Activated CD8-positive, alpha-beta memory T cell treated with anti-CD3 and anti-CD28 coated beads for 36 hours (primary cell): Measurements from ENCODE around the gene PITPNM1. TPM values are rescaled to one million over a fixed set of nuclear protein-coding genes. Genes with fewer than 3 reads are reported as not detected.
"Not testable (repeated sequence)": the region's sequence is repeated elsewhere in the genome, so short reads cannot be mapped to it uniquely, and the experiment has no call there.

Source experiments
- CTCF ChIA-PET: fragments of 350-600 bp; sonication (Branson Sonifier 250); formaldehyde crosslinking; loops from one replicate; lab custom pipeline; 2021; ENCODE audit warnings: antibody characterized with exemption; lab: Charles Lee
- POLR2A ChIA-PET: fragments of 350-600 bp; sonication (Branson Sonifier 250); formaldehyde crosslinking; loops from one replicate; lab custom pipeline; 2021; ENCODE audit warnings: antibody characterized with exemption; lab: Charles Lee
- total RNA-seq, 2 experiments: library from RNA; stranded (reverse); gene quantifications; one replicate each; pipeline ENCODE4 v1.2.3, GENCODE V29; 2021

Gene PITPNM1
- 100 to 1,000 TPM; 102 to 104 TPM for total RNA-seq

- POLR2A ChIA-PET, result interaction anchor here (1.1 to 2.0 kb wide), 3 partner anchors 14 to 104 kb away, joined by 3 to 6 read pairs (median 3); partner anchors contain the start of gene PPP1CA
- CTCF ChIA-PET, result interaction anchor here (0.7 to 1.7 kb wide), 7 partner anchors 16 to 104 kb away, joined by 3 to 10 read pairs (median 4); partner anchors contain the start of genes PPP1CA and PTPRCAP
These were observed at the start of gene PITPNM1 for GRCh38 chr11:67504950-67505581. TSS of gene PITPNM1 (minus strand) at chr11:67505363. CDS start at chr11:67504180, 1,183 bp downstream.

- CTCF ChIA-PET, POLR2A ChIA-PET: not testable (repeated sequence)
These were observed 46.5 kb upstream of the PITPNM1 start for GRCh38 chr11:67551697-67552096.

GRCh38 chr11:67551127-67551526, 46.0 kb upstream of the PITPNM1 start:
- POLR2A ChIA-PET, result no interaction called here
- CTCF ChIA-PET, result no interaction called here

GRCh38 chr11:67548555-67549110, 43.5 kb upstream of the PITPNM1 start:
- POLR2A ChIA-PET, result no interaction called here
- CTCF ChIA-PET, result no interaction called here

GRCh38 chr11:67548112-67548511, 42.9 kb upstream of the PITPNM1 start:
- POLR2A ChIA-PET, CTCF ChIA-PET: not testable (repeated sequence)

GRCh38 chr11:67545280-67545679, 40.1 kb upstream of the PITPNM1 start:
- CTCF ChIA-PET, result no interaction called here
- POLR2A ChIA-PET, result no interaction called here

GRCh38 chr11:67544616-67545242, 39.6 kb upstream of the PITPNM1 start:
- CTCF ChIA-PET, result no interaction called here
- POLR2A ChIA-PET, result no interaction called here

- POLR2A ChIA-PET, result no interaction called here
- CTCF ChIA-PET, result no interaction called here
These were observed 38.4 kb upstream of the PITPNM1 start for GRCh38 chr11:67543585-67543984.

GRCh38 chr11:67542971-67543370, 37.8 kb upstream of the PITPNM1 start:
- ChIA-PET CTCF (no interaction called here), POLR2A (no interaction called here)

- ChIA-PET CTCF (interaction anchor here (1.1 kb wide), 1 partner anchor 159 kb away, joined by 3 read pairs; no protein-coding TSS in a partner anchor), POLR2A (no interaction called here)
These were observed 37.0 kb upstream of the PITPNM1 start for GRCh38 chr11:67542169-67542568.

- POLR2A ChIA-PET, result interaction anchor here (0.5 kb wide), 1 partner anchor 49 kb away, joined by 3 read pairs; no protein-coding TSS in a partner anchor
- CTCF ChIA-PET, result no interaction called here
These were observed 36.0 kb upstream of the PITPNM1 start for GRCh38 chr11:67541198-67541597.

- ChIA-PET CTCF (interaction anchor here (0.5 kb wide), 1 partner anchor 52 kb away, joined by 3 read pairs; no protein-coding TSS in a partner anchor), POLR2A (interaction anchor here (0.7 kb wide), 1 partner anchor 1475 kb away, joined by 8 read pairs; no protein-coding TSS in a partner anchor)
These were observed 34.4 kb upstream of the PITPNM1 start for GRCh38 chr11:67539550-67539949.

- ChIA-PET POLR2A (no interaction called here), CTCF (interaction anchor here (0.5 to 0.6 kb wide), 2 partner anchors 39 to 52 kb away, joined by 3 read pairs; no protein-coding TSS in a partner anchor)
These were observed 33.8 kb upstream of the PITPNM1 start for GRCh38 chr11:67538823-67539505.

GRCh38 chr11:67538306-67538705, 33.1 kb upstream of the PITPNM1 start:
- CTCF ChIA-PET, result interaction anchor here (0.6 kb wide), 1 partner anchor 40 kb away, joined by 3 read pairs; no protein-coding TSS in a partner anchor
- POLR2A ChIA-PET, result no interaction called here

GRCh38 chr11:67535561-67535960, 30.4 kb upstream of the PITPNM1 start:
- POLR2A ChIA-PET, result no interaction called here
- CTCF ChIA-PET, result no interaction called here

GRCh38 chr11:67534070-67534679, 29.0 kb upstream of the PITPNM1 start:
- ChIA-PET CTCF (interaction anchor here (0.9 kb wide), 1 partner anchor 719 kb away, joined by 3 read pairs; no protein-coding TSS in a partner anchor), POLR2A (no interaction called here)

- POLR2A ChIA-PET, result no interaction called here
- CTCF ChIA-PET, result no interaction called here
These were observed 27.7 kb upstream of the PITPNM1 start for GRCh38 chr11:67532889-67533288.

- CTCF ChIA-PET, result no interaction called here
- POLR2A ChIA-PET, result no interaction called here
These were observed 25.1 kb upstream of the PITPNM1 start for GRCh38 chr11:67530282-67530592.

GRCh38 chr11:67528376-67528775, 23.2 kb upstream of the PITPNM1 start:
- POLR2A ChIA-PET, result no interaction called here
- CTCF ChIA-PET, result no interaction called here
